GM21723 (cell line): ENCODE results near the gene ATP2B2.

Experiments
- ATAC-seq: cut with Tn5 transposase; IDR thresholded peaks from one replicate; pipeline ENCODE4 v1.9.1; 2021; ENCODE audit warnings: mild to moderate bottlenecking, moderate library complexity; ENCODE audit not compliant: unreplicated experiment

ATP2B2 gene

GRCh38 chr3:10335190-10335738, 170.1 kb downstream of the ATP2B2 start:
- ATAC-seq, result no peak

- ATAC-seq, result no peak
These were observed 170.9 kb downstream of the ATP2B2 start for GRCh38 chr3:10334459-10334858.

GRCh38 chr3:10334042-10334441, 171.3 kb downstream of the ATP2B2 start:
- ATAC-seq, result no peak

GRCh38 chr3:10333349-10333650, 172.1 kb downstream of the ATP2B2 start:
- no peak for ATAC-seq

GRCh38 chr3:10332481-10333348, 172.7 kb downstream of the ATP2B2 start:
- no peak for ATAC-seq

GRCh38 chr3:10331320-10331719, 174.1 kb downstream of the ATP2B2 start:
- no peak for ATAC-seq

- ATAC-seq, result no peak
These were observed 175.1 kb downstream of the ATP2B2 start for GRCh38 chr3:10330319-10330718.

- no peak for ATAC-seq
These were observed 175.8 kb downstream of the ATP2B2 start for GRCh38 chr3:10329495-10330015.

- ATAC-seq, result no peak
These were observed 176.8 kb downstream of the ATP2B2 start for GRCh38 chr3:10328460-10329071.

- no peak for ATAC-seq
These were observed 177.8 kb downstream of the ATP2B2 start for GRCh38 chr3:10327592-10327991.

- peak; percentile 32 for ATAC-seq
These were observed 183.1 kb downstream of the ATP2B2 start for GRCh38 chr3:10322352-10322710.

- ATAC-seq, result no peak
These were observed 183.6 kb downstream of the ATP2B2 start for GRCh38 chr3:10321630-10322351.

GRCh38 chr3:10320320-10320677, 185.1 kb downstream of the ATP2B2 start:
- peak; percentile 2 for ATAC-seq

GRCh38 chr3:10319804-10320203, 185.6 kb downstream of the ATP2B2 start:
- ATAC-seq, result no peak

- no peak for ATAC-seq
These were observed 186.1 kb downstream of the ATP2B2 start for GRCh38 chr3:10319251-10319650.

GRCh38 chr3:10317961-10318350, 187.4 kb downstream of the ATP2B2 start:
- ATAC-seq, result no peak

GRCh38 chr3:10317311-10317960, 187.9 kb downstream of the ATP2B2 start:
- ATAC-seq, result no peak

- ATAC-seq, result no peak
These were observed 189.5 kb downstream of the ATP2B2 start for GRCh38 chr3:10315771-10316344.

GRCh38 chr3:10315101-10315500, 190.3 kb downstream of the ATP2B2 start:
- ATAC-seq, result no peak

- no peak for ATAC-seq
These were observed 192.5 kb downstream of the ATP2B2 start for GRCh38 chr3:10312861-10313260.

- ATAC-seq, result no peak
These were observed 193.0 kb downstream of the ATP2B2 start for GRCh38 chr3:10312391-10312790.
